MM.1S (cell line): ENCODE data around the gene HAND2.

ENCODE experiments used
- EZH2phosphoT487 ChIP-seq: fragments of 300-600 bp; sonication (generic); IDR thresholded peaks from 2 replicates; pipeline ENCODE4 v1.6.1; 2018; ENCODE audit warnings: antibody characterized with exemption, low read length
- TF ChIP-seq, protein P1 (sequence below): fragments of 300-600 bp; sonication (generic); IDR thresholded peaks from 2 replicates; pipeline ENCODE4 v1.5.1; 2016; ENCODE audit warnings: antibody characterized with exemption, low read length, mixed read lengths

DNA sequence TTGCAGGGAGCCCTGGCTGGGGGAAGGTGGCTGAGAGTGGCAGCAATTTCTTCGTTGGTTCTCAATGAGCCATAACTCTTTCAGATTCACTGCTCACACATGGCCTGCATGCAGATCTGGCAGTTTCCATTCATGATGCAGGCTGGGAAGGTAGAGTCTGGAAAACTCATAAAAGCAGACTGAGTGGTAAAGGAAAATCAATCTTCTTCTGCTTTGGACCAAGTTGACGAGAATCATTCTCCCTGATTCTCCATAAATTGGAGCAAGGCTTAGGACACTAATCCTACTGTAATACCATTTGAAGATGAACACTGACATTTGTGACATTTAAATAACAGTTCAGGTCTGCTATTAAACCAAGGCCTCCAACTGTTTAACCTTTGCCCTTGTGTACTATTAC is 35.3 kb upstream of the HAND2 start:
- TF ChIP-seq, protein P1, sequence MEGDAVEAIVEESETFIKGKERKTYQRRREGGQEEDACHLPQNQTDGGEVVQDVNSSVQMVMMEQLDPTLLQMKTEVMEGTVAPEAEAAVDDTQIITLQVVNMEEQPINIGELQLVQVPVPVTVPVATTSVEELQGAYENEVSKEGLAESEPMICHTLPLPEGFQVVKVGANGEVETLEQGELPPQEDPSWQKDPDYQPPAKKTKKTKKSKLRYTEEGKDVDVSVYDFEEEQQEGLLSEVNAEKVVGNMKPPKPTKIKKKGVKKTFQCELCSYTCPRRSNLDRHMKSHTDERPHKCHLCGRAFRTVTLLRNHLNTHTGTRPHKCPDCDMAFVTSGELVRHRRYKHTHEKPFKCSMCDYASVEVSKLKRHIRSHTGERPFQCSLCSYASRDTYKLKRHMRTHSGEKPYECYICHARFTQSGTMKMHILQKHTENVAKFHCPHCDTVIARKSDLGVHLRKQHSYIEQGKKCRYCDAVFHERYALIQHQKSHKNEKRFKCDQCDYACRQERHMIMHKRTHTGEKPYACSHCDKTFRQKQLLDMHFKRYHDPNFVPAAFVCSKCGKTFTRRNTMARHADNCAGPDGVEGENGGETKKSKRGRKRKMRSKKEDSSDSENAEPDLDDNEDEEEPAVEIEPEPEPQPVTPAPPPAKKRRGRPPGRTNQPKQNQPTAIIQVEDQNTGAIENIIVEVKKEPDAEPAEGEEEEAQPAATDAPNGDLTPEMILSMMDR: no peak
- TF ChIP-seq EZH2phosphoT487: no peak
